Measurements from ENCODE around the gene UBE2E3.
"Not testable (repeated sequence)": the region's sequence is repeated elsewhere in the genome, so short reads cannot be mapped to it uniquely, and the experiment has no call there.

The UBE2E3 gene

GRCh38 chr2:181085734-181086133 lies 105.3 kb downstream of the UBE2E3 start:
- no peak for DNase-seq

GRCh38 chr2:181091920-181092319 lies 111.5 kb downstream of the UBE2E3 start:
- DNase-seq: not testable (repeated sequence)

- DNase-seq: no peak
Measured at GRCh38 chr2:181095486-181095885, 115.1 kb downstream of the UBE2E3 start.

GRCh38 chr2:181103659-181104058 lies 123.3 kb downstream of the UBE2E3 start:
- DNase-seq: no peak

- DNase-seq: no peak
Measured at GRCh38 chr2:181104512-181105115, 124.2 kb downstream of the UBE2E3 start.

- DNase-seq: no peak
Measured at GRCh38 chr2:181105562-181105961, 125.2 kb downstream of the UBE2E3 start.

GRCh38 chr2:181106229-181106628 lies 125.8 kb downstream of the UBE2E3 start:
- no peak for DNase-seq

- no peak for DNase-seq
Measured at GRCh38 chr2:181106789-181107627, 126.6 kb downstream of the UBE2E3 start.

- no peak for DNase-seq
Measured at GRCh38 chr2:181107628-181107945, 127.2 kb downstream of the UBE2E3 start.

GRCh38 chr2:181111059-181111458 lies 130.7 kb downstream of the UBE2E3 start:
- DNase-seq: no peak

GRCh38 chr2:181112916-181113315 lies 132.5 kb downstream of the UBE2E3 start:
- DNase-seq: no peak

Measured in CD4-positive, alpha-beta T cell treated with Interferon gamma for 1 hour (primary cell).